SH-SY5Y (cell line): ENCODE results near the gene COX19.

Experiments
- GATA2 ChIP-seq: IDR thresholded peaks from 2 replicates; pipeline ENCODE4 v1.6.1; 2011; ENCODE audit warnings: mild to moderate bottlenecking, low read depth, low read length
- GATA3 ChIP-seq: IDR thresholded peaks from 2 replicates; pipeline ENCODE4 v1.6.1; 2011; ENCODE audit warnings: low read depth, mild to moderate bottlenecking, low read length, moderate library complexity

GRCh38 chr7:1009747-1010146 is 34.4 kb upstream of the COX19 start:
- no peak for TF ChIP-seq GATA2
- no peak for TF ChIP-seq GATA3
